Ovary (tissue), 9 donors: ENCODE measurements around the gene UMAD1. TPM values are rescaled to one million over a fixed set of nuclear protein-coding genes. Genes with fewer than 3 reads are reported as not detected.

Experiments
- DNase-seq, 5 donors: peaks; one replicate each; pipeline ENCODE4 v3.0.0-alpha.2; 2019 to 2020
- H3K27ac ChIP-seq, 2 donors: fragments of 200-600 bp; one replicate each; pipeline versions ENCODE4 v1.5.1 to v1.8.0; 2019 to 2022
- H3K27me3 ChIP-seq: fragments of 200-600 bp; one replicate; pipeline ENCODE4 v1.8.0; 2022
- H3K36me3 ChIP-seq: fragments of 200-600 bp; sonication (generic); one replicate; pipeline ENCODE4 v1.5.1; 2019
- H3K4me1 ChIP-seq: one replicate; pipeline ENCODE4 v1.8.1; 2013; ENCODE audit warnings: mild to moderate bottlenecking, moderate library complexity; ENCODE audit not compliant: insufficient read depth
- H3K4me3 ChIP-seq: fragments of 200-600 bp; sonication (generic); one replicate; pipeline ENCODE4 v1.5.1; 2017
- H3K9me3 ChIP-seq, 2 donors: fragments of 200-600 bp in 1 of 2; sonication (generic) in 1 of 2; one replicate each; pipeline versions ENCODE4 v1.5.1 to v1.8.1; 2013 to 2019; ENCODE audit warnings: mild to moderate bottlenecking in 1 of 2, moderate library complexity in 1 of 2
- CTCF ChIP-seq, 3 donors: fragments of 450-650 bp in 2 of 3; fragments of 200-600 bp in 1 of 3; IDR thresholded peaks; one replicate each; pipeline versions ENCODE4 v1.5.1 to v1.8.0; 2016 to 2022; ENCODE audit warnings: antibody characterized with exemption in 3 of 3, mild to moderate bottlenecking in 1 of 3
- EP300 ChIP-seq: sonication (generic); formaldehyde crosslinking; IDR thresholded peaks from one replicate; pipeline ENCODE4 v1.6.1; 2017; ENCODE audit warnings: antibody characterized with exemption
- POLR2A ChIP-seq: fragments of 450-650 bp; IDR thresholded peaks from one replicate; pipeline ENCODE4 v1.6.1; 2017; ENCODE audit warnings: antibody characterized with exemption, mild to moderate bottlenecking, moderate library complexity
- WGBS, 3 donors: extraction: QIAGEN DNeasy Blood & Tissue Kit in 1 of 3; methylation state at CpG; one replicate each; pipeline versions ENCODE4 v1.1.5 to v1.1.7; 2013 to 2017; 5-methylcytosine and 5-hydroxymethylcytosine counted together
- intact Hi-C, 4 donors: fragments of 100-400 bp; cut with DNase I; formaldehyde crosslinking; loops; one replicate each; pipeline versions ENCODE4 v1.11.0 to v1.15.1; 2022 to 2023
- polyA plus RNA-seq, 2 donors: library from polyadenylated mRNA; stranded (reverse); fragments of 200-250 nt in 1 of 2; fragments of 350-450 nt in 1 of 2; fragmentation: Illumina TruSeq in 1 of 2; extraction: RNeasy Lipid Tissue Mini Kit (QIAGEN cat#74804) in 1 of 2; gene quantifications; one replicate each; pipeline ENCODE4 v1.2.3, GENCODE V29; 2013 to 2014
- total RNA-seq, 7 donors: library from RNA; depleted of rRNA in 2 of 7; stranded (reverse); fragments of >200 nt in 2 of 7; fragmentation: NEBNext Ultra II Directional in 3 of 7; extraction: Animal tissue kit (Norgen Biotek cat#: 25700) in 3 of 7; gene quantifications; one replicate each; pipeline versions ENCODE4 v1.1.0 to v1.2.4, GENCODE V29; 2016 to 2023
- donor health status: DM: no; HTN: no; CAD: no; lungs with moderate emphysema.
- donor health status: DM: no; HTN: no; CAD: no.
- donor health status: Bipolar disorder and iron deficiency.
- donor health status: DM: yes; HTN: yes; CAD: no.
- donor health status: DM: no; HTN: no; CAD: no.
- donor health status: DM: yes; HTN: yes; CAD: no.

The UMAD1 gene
- total and polyA plus RNA-seq, 9 donors = 10.4 to 19.1 (median 16.2) TPM

- Histone ChIP-seq H3K4me1 (peaks cover 1% of the 10 kb centered on the region), H3K27me3 (no peaks in the 10 kb centered on the region), H3K36me3 (no peaks in the 10 kb centered on the region), H3K9me3 (no peaks in the 10 kb centered on the region), H3K27ac (no peak overlapping the region), H3K4me3 (no peak overlapping the region)
- intact Hi-C loops = no loop called here
- TF ChIP-seq CTCF (IDR thresholded peaks at IDR 0.05) (no peak), EP300 (no peak), POLR2A (no peak)
- WGBS, 3 donors = 20 to 31% (median 28%) methylated on average over 5 of the region's 5 CpGs
- no peak for DNase-seq
Observed at GRCh38 chr7:7695111-7695817, 54.7 kb downstream of the UMAD1 start.

GRCh38 chr7:7696458-7697119, 56.0 kb downstream of the UMAD1 start:
- H3K4me1 ChIP-seq = peaks cover 1% of the 10 kb centered on the region
- no peak overlapping the region for H3K4me3 ChIP-seq
- H3K27ac ChIP-seq = no peak overlapping the region
- no peak for DNase-seq
- H3K36me3 ChIP-seq = no peaks in the 10 kb centered on the region
- intact Hi-C loops = no loop called here
- 47 to 67% (median 62%) methylated on average over 3 of the region's 3 CpGs for WGBS, 3 donors
- no peaks in the 10 kb centered on the region for H3K27me3 ChIP-seq
- no peaks in the 10 kb centered on the region for H3K9me3 ChIP-seq
- no peak for TF ChIP-seq CTCF (IDR thresholded peaks at IDR 0.05)
- TF ChIP-seq EP300 = no peak
- TF ChIP-seq POLR2A = no peak

- intact Hi-C loops = no loop called here
- TF ChIP-seq EP300 (no peak), POLR2A (no peak), CTCF (IDR thresholded peaks at IDR 0.05) (no peak)
- Histone ChIP-seq H3K27me3 (no peaks in the 10 kb centered on the region), H3K4me3 (no peak overlapping the region), H3K36me3 (no peaks in the 10 kb centered on the region), H3K9me3 (no peaks in the 10 kb centered on the region), H3K27ac (no peak overlapping the region), H3K4me1 (peaks cover 4% of the 10 kb centered on the region)
- DNase-seq = no peak
- WGBS, 3 donors = 62 to 73% (median 72%) methylated on average over 2 of the region's 2 CpGs
Observed at GRCh38 chr7:7698930-7699329, 58.4 kb downstream of the UMAD1 start.

- no peak overlapping the region for H3K27ac ChIP-seq
- no peaks in the 10 kb centered on the region for H3K9me3 ChIP-seq
- no peak overlapping the region for H3K4me3 ChIP-seq
- intact Hi-C loops = no loop called here
- no peaks in the 10 kb centered on the region for H3K36me3 ChIP-seq
- H3K4me1 ChIP-seq = peaks cover 4% of the 10 kb centered on the region
- TF ChIP-seq EP300 = no peak
- TF ChIP-seq CTCF (IDR thresholded peaks at IDR 0.05) = no peak
- TF ChIP-seq POLR2A = no peak
- DNase-seq = no peak
- no peaks in the 10 kb centered on the region for H3K27me3 ChIP-seq
Observed at GRCh38 chr7:7699380-7699779, 58.8 kb downstream of the UMAD1 start.
